ENCODE measurements around the gene BAK1.
"Not testable (repeated sequence)": the region's sequence is repeated elsewhere in the genome, so short reads cannot be mapped to it uniquely, and the experiment has no call there.

The BAK1 gene

DNA sequence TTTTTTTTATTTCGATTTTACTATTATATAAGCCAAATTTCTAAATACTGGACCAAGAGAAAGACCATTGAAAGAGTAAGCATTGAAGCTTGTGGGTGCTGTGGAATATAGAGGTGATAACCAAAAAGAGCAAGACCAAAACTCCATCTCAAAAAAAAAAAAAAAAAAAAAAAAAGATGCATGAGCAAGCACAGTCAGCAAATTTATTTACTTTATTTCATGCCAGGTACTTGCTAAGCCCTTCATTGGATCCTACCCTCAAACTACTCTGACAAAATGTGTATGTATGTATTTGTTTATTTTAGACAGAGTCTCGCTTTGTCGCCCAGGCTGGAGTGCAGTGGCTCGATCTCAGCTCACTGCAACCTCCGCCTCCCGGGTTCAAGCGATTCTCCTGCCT is 27.8 kb downstream of the BAK1 start:
- no peak for DNase-seq (ENCODE audit: low read depth, low spot score)

DNA sequence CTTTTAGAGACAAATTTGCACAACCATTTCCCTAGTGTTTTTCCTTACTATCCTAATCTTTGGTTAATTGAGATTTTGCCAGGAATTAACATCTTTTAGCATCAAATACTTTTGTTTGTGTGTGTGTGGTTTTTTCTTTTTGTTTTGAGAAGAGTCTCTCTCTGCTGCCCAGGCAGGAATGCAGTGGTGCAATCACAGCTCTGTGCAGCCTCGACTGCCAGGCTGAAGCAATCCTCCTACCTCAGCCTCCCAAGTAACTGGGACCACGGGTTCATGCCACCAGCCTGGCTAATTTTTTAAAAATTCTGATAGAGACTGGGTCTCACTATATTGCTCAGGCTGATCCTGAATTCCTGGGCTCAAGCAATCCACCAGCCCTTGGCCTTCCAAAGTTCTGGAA is 28.5 kb downstream of the BAK1 start:
- DNase-seq (ENCODE audit: low read depth, low spot score) = no peak

DNA sequence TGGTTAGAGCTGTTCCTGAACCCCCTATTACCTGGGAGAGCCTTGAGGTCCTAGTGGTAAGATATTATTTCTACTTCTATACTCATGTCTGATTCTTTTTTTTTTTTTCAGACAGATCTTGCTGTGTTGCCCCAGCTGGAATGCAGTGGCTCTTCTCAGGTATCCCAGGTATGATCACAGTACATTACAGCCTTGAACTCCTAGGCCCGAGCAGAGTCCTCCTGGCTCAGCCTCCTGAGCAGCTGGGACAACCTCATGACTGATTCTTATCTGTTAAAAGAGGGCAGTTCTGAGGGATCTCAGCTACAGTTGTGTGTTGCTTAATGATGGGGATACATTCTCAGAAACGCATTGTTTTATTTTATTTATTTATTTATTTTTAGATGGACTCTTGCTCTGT is 30.2 kb downstream of the BAK1 start:
- no peak for DNase-seq (ENCODE audit: low read depth, low spot score)

DNA sequence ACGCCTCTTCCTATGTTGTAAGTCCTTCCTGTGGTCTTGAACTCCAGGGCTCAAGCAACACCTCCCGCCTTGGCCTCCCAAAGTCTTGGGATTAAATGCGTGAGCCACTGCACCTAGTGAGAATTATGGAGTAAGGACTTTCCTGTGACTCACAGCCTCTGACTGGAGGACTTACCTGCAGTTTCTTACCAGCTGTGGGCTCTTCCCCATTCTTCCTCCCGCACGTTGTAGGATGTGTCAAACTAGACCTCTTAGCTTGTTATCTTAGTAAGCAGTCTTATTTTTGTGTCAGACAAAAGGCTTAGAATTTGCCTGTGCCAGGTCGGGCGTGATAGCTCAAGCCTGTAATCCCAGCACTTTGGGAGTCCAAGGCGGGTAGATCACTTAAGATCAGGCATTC is 30.9 kb downstream of the BAK1 start:
- no peak for DNase-seq (ENCODE audit: low read depth, low spot score)

DNA sequence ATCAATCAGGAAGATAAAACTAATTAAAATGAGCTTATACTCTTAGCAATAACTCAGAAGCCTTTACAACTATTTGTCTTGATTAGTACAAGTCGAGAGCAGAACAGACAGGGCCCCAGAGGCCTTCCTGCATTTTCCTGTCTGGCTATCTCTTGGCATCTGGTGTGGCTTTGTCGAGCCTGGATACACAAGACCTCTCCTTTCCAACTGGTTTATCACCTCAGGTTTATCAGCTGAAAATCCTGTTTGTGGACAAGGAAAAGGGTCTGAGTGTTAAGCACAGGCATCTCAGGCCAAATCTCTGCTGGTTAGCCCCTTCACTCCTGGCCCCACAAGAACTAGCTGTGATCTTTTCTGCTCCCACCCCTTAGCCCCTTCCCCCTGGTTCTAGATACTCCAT is 32.6 kb downstream of the BAK1 start:
- no peak for DNase-seq (ENCODE audit: low read depth, low spot score)

DNA sequence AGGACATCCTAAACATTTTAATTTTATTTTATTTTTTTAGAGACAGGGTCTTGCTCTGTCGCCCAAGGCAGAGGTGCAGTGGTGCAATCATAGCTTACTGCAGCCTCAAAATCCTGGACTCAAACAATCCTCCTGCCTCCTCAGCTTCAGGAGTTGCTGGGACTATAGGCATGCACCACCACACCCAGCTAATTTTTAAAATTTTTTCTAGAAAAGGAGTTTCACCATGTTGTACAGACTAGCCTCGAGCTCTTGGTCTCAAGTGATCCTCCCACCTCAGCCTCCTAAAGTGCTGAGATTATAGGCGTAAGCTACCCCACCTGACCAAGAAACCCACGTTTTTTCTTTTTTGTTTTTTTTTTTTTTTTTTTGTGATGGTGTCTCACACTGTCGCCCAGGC is 33.3 kb downstream of the BAK1 start:
- no peak for DNase-seq (ENCODE audit: low read depth, low spot score)

DNA sequence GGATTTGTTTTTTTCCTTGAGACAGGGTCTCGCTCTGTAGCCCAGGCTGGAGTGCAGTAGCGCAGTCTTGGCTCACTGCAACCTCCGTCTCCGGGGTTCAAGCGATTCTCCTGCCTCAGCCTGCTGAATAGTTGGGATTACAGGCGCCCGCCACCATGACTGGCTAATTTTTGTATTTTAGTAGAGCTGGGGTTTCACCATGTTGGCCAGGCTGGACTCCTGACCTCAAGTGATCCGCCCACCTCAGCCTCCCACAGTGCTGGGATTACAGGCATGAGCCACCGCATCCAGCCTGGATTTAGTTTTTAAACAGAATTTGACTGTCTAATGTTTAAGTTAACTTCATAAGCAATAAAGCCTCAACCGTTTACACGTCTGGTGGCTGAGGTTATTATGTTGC is 34.8 kb downstream of the BAK1 start:
- not testable (repeated sequence) for DNase-seq (ENCODE audit: low read depth, low spot score)

DNA sequence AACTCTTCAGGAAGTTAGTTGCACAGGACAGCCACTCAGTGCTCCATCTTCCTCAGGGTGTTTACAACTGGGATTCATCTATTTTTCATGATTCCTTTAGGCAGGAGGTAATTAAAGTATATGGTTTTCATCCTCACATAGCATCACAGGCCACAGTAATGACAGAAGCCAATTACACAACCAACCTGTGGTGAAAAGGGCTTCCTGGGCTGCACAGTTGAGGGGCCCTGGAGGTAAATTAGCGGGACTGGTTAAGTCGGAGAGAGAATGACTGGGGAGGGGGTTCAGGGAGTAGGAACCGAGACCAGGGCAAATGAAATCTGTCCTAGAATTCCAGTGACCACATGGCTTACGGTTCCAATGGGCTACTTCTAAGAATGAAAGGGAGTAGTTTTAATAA is 37.0 kb downstream of the BAK1 start:
- DNase-seq (ENCODE audit: low read depth, low spot score) = no peak

DNA sequence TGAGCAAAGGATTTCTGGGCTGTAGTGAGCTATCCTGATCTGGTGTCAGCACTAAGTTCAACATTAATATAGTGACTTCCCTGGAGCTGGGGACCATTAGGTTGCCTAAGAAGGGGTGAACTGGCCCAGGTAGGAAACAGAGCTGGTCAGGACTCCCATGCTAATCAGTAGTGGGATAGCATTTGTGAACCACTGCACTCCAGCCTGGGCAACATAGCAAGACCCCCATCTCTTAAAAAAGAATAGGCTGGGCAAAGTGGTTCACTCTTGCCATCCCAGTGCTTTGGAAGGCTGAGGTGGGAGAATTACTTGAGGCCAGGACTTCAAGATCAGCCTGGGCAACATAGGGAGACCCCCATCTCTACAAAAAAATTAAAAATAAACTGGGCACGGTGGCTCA is 39.3 kb downstream of the BAK1 start:
- no peak for DNase-seq (ENCODE audit: low read depth, low spot score)

DNA sequence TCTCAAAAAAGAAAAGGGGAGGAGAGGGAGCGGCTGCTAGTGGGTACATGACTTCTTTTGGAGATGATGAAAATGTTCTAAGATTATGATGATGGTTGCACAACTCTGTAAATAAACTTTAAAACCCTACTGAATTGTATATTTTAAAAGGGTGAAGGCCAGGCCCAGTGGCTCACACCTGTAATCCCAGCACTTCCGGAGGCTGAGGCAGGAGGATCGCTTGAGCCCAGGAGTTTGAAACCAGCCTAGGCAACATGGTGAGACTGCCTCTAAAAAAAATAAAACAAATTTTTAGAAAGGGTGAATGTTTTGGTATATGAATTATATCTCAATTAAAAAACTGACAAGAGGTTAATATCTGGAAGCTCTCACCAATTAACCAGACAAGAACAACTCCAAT is 45.4 kb downstream of the BAK1 start:
- DNase-seq (ENCODE audit: low read depth, low spot score) = no peak

DNA sequence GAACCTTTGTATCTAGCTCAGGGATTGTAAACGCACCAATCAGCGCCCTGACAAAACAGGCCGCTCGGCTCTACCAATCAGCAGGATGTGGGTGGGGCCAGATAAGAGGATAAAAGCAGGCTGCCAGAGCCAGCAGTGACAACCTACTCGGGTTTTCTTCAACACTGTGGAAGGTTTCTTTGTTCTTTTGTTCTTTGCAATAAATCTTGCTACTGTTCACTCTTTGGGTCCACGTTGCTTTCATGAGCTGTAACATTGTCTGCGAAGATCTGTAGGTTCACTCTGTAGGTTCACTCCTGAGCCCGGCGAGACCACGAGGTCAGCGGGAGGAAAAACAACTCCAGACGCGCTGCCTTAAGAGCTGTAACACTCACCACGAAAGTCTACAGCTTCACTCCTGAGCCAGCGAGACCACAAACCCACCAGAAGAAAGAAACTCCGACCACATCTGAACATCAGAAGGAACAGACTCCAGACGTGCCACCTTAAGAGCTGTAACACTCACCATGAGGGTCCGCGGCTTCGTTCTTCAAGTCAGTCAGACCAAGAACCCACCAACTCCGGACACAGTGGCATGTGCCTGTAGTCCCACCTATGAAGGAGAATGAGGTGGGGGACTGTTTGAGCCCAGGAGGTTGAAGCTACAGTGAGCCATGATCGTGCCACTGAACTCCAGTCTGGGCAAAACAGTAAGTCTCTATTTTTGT is 46.8 kb downstream of the BAK1 start:
- peak; percentile 28 for DNase-seq (ENCODE audit: low read depth, low spot score)

DNA sequence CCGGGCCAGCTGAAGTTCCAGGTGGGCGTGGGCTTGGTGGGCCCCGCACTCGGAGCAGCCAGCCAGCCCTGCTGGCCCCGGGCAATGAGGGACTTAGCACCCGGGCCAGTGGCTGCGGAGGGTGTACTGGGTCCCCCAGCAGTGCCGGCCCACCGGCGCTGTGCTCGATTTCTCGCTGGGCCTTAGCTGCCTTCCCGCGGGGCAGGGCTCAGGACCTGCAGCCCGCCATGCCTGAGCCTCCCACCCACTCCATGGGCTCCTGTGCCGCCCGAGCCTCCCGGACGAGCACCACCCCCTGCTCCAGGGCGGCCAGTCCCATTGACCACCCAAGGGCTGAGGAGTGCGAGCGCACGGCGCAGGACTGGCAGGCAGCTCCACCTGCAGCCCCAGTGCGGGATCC is 47.6 kb downstream of the BAK1 start:
- DNase-seq (ENCODE audit: low read depth, low spot score) = not testable (repeated sequence)

DNA sequence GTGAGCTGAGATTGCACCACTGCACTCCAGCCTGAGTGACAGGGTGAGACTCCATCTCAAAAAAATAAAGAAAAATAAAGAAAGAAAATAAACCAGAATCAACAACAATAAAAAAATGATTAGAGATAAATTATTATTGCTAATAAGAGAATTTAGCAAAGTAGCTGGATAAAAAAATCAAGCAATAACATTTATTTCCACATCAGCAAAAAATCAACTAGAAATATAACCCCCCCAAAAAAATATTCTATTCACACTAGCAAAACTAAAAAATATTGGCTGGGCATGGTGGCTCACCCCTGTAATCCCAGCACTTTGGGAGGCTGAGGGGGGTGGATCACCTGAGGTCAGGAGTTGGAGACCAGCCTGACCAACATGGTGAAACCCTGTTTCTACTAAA is 49.5 kb downstream of the BAK1 start:
- not testable (repeated sequence) for DNase-seq (ENCODE audit: low read depth, low spot score)

Measured in activated CD4-positive, CD25-positive, alpha-beta regulatory T cell treated with anti-CD3 and anti-CD28 coated beads, Interleukin-2, amount 50 U/mL, for 16 hours (primary cell).